K562 (cell line): ENCODE data around the gene DGKB. TPM values are rescaled to one million over a fixed set of nuclear protein-coding genes. Genes with fewer than 3 reads are reported as not detected.

ENCODE experiments used
- ATAC-seq: fragments of 200-7000 bp; cut with Tn5 transposase; 3 replicates; pipeline ENCODE4 v1.9.1; 2020; ENCODE audit warnings: moderate library complexity
- BruUV-seq: library from RNA; stranded (reverse); fragments of 400-500 nt; replicated peaks from 2 replicates; lab custom pipeline; 2021; lab: Mats Ljungman, UMichigan
- CTCF ChIA-PET: fragments of 300-600 bp; formaldehyde crosslinking; extraction: SDS; loops from one replicate; lab custom pipeline; 2021; ENCODE audit warnings: low intra/inter-chr PET ratio; lab: Yijun Ruan, JAX
- POLR2A ChIA-PET: fragments of 300-600, 350-650 bp; sonication (Branson Sonifier 250); formaldehyde crosslinking; extraction: SDS; loops from one replicate; lab custom pipeline; 2021; ENCODE audit warnings: antibody characterized with exemption, inconsistent platforms; lab: Yijun Ruan, JAX
- DNase-seq, 4 experiments: peaks; one replicate each; pipeline versions ENCODE4 v3.0.0 to v3.0.0-alpha.2; 2011 to 2018; ENCODE audit warnings: low spot score in 3 of 4, mixed read lengths in 3 of 4; ENCODE audit errors: extremely low read depth in 1 of 4
- FAIRE-seq: peaks from 2 replicates; lab custom pipeline; 2011; peaks lifted over from hg19 to GRCh38; lab: Jason Lieb, UNC
- H2AFZ ChIP-seq: 2 replicates; pipeline ENCODE4 v1.6.0; 2011; ENCODE audit warnings: low read depth, low read length, control low read depth, inconsistent platforms
- H3K27ac ChIP-seq: fragments of 200-600 bp; 3 replicates; pipeline ENCODE4 v1.8.0; 2011; ENCODE audit warnings: low read depth, mild to moderate bottlenecking, control low read depth, inconsistent platforms, low read length, moderate library complexity, mixed read lengths; ENCODE audit errors: extremely low read depth
- H3K27me3 ChIP-seq, 2 experiments: fragments of 300-600 bp in 1 of 2; 2 replicates in 1 of 2; 3 replicates in 1 of 2; pipeline versions ENCODE4 v1.6.0 to v1.8.0; 2011; ENCODE audit warnings: inconsistent platforms in 2 of 2, low read length in 2 of 2, mild to moderate bottlenecking in 1 of 2, mixed read lengths in 1 of 2, moderate library complexity in 1 of 2; ENCODE audit not compliant: control insufficient read depth in 2 of 2, insufficient read depth in 2 of 2
- H3K36me3 ChIP-seq: fragments of 300-600 bp; 3 replicates; pipeline ENCODE4 v1.8.0; 2011; ENCODE audit warnings: mild to moderate bottlenecking, low read length, inconsistent platforms; ENCODE audit not compliant: control insufficient read depth, insufficient read depth
- H3K4me1 ChIP-seq, 2 experiments: fragments of 200-600 bp in 1 of 2; replicated peaks in 1 of 2; 2 replicates in 1 of 2; 3 replicates in 1 of 2; pipeline versions ENCODE4 v1.5.1 to v1.8.0; 2011; ENCODE audit warnings: inconsistent platforms in 2 of 2, low read length in 2 of 2, mild to moderate bottlenecking in 1 of 2, mixed read lengths in 1 of 2, moderate library complexity in 1 of 2; ENCODE audit not compliant: control insufficient read depth in 2 of 2, insufficient read depth in 2 of 2
- H3K4me2 ChIP-seq: 2 replicates; pipeline ENCODE4 v1.6.1; 2011; ENCODE audit warnings: low read length, control low read depth, inconsistent platforms, mixed read lengths; ENCODE audit not compliant: insufficient read depth
- H3K4me3 ChIP-seq: fragments of 200-600 bp; sonication (generic), shearing (Covaris generic); 2 replicates; pipeline ENCODE4 v1.5.1; 2016; ENCODE audit warnings: control low read depth, inconsistent platforms
- H3K79me2 ChIP-seq: fragments of 200-600 bp; 3 replicates; pipeline ENCODE4 v1.8.0; 2011; ENCODE audit warnings: low read length, inconsistent platforms; ENCODE audit not compliant: control insufficient read depth, insufficient read depth
- H3K9ac ChIP-seq, 2 experiments: 2 replicates each; pipeline versions ENCODE4 v1.6.0 to v1.6.1; 2011; ENCODE audit warnings: low read depth in 2 of 2, low read length in 2 of 2, control low read depth in 1 of 2, inconsistent platforms in 1 of 2, mild to moderate bottlenecking in 1 of 2, mixed read lengths in 1 of 2; ENCODE audit not compliant: insufficient read depth in 1 of 2
- H3K9me1 ChIP-seq: one replicate; pipeline ENCODE4 v1.6.0; 2011; ENCODE audit warnings: inconsistent platforms, mild to moderate bottlenecking, low read length, moderate library complexity; ENCODE audit not compliant: control insufficient read depth, insufficient read depth
- H3K9me3 ChIP-seq: replicated peaks from 2 replicates; pipeline ENCODE4 v1.5.1; 2011; ENCODE audit warnings: low read depth, low read length, inconsistent platforms; ENCODE audit not compliant: control insufficient read depth, insufficient read depth
- H4K20me1 ChIP-seq: replicated peaks from 2 replicates; pipeline ENCODE4 v1.6.1; 2011; ENCODE audit warnings: low read length, inconsistent platforms, mixed read lengths; ENCODE audit not compliant: control insufficient read depth, insufficient read depth
- BDP1 ChIP-seq: IDR thresholded peaks from 3 replicates; pipeline ENCODE4 v1.6.1; 2011; ENCODE audit not compliant: insufficient read length, insufficient read depth
- FIP1L1 ChIP-seq: fragments of 200-400 bp; formaldehyde crosslinking; IDR thresholded peaks from 2 replicates; pipeline ENCODE4 v1.6.1; 2018; ENCODE audit warnings: mild to moderate bottlenecking, low read depth, low read length; ENCODE audit not compliant: poor library complexity, severe bottlenecking
- PRPF4 ChIP-seq: fragments of 200-400 bp; formaldehyde crosslinking; IDR thresholded peaks from one replicate; pipeline ENCODE4 v1.6.1; 2017; ENCODE audit warnings: low read length, low read depth, mild to moderate bottlenecking; ENCODE audit not compliant: insufficient read depth, poor library complexity, severe bottlenecking
- ZFP36 ChIP-seq: fragments of 150-350 bp; IDR thresholded peaks from 2 replicates; pipeline ENCODE4 v1.6.1; 2018; ENCODE audit warnings: low read length, low read depth; ENCODE audit not compliant: partially characterized antibody
- ZNF121 ChIP-seq: sonication (generic); formaldehyde crosslinking; conservative IDR thresholded peaks from 2 replicates; pipeline ENCODE4 v1.8.0; 2022; ENCODE audit warnings: missing genetic modification reagents
- WGBS: fragments of 100-300 bp; shearing (Covaris generic); methylation state at CpG from one replicate; pipeline ENCODE4 v1.1.6; 2016; ENCODE audit warnings: low coverage, mixed read lengths; ENCODE audit not compliant: insufficient coverage; ENCODE audit errors: missing lambda C conversion rate; 5-methylcytosine and 5-hydroxymethylcytosine counted together
- in situ Hi-C: fragments of 300-500 bp; cut with MboI; formaldehyde crosslinking; loops from 4 replicates; pipeline ENCODE4 v1.15.0; 2018; ENCODE audit warnings: inconsistent platforms, mixed read lengths
- intact Hi-C: fragments of 100-400 bp; cut with micrococcal nuclease; formaldehyde crosslinking; loops from 2 replicates; pipeline ENCODE4 v1.14.2; 2022
- polyA plus RNA-seq, 8 experiments: library from polyadenylated mRNA; depleted of rRNA in 4 of 8; stranded (reverse) in 5 of 8; unstranded in 3 of 8; fragments of >200 nt; fragmentation: Nextera tagmentation in 2 of 8; fragmentation: Illumina TruSeq in 1 of 8; extraction: Ambion mirVana in 2 of 8; extraction: Trizol in 1 of 8; gene quantifications; 2 replicates each; pipeline versions ENCODE4 v1.2.1 to v1.2.3, GENCODE V29; 2011 to 2014; ENCODE audit warnings: inconsistent platforms in 1 of 8, missing spikeins in 1 of 8
- total RNA-seq, 7 experiments: library from RNA; depleted of rRNA in 6 of 7; stranded (reverse); fragments of >200 nt in 6 of 7; fragmentation: Illumina TruSeq in 2 of 7; extraction: Trizol in 2 of 7; gene quantifications; 2 replicates each; pipeline versions ENCODE4 v1.2.1 to v1.2.3, GENCODE V29; 2011 to 2021; ENCODE audit warnings: low replicate concordance in 1 of 7
- TF ChIP-seq, protein P1 (sequence below): fragments of 200-800 bp; sonication (Bioruptor generic); IDR thresholded peaks from 2 replicates; pipeline ENCODE4 v1.6.1; 2017; ENCODE audit warnings: missing genetic modification characterization, missing compliant biosample characterization
- TF ChIP-seq, protein P2 (sequence below): conservative IDR thresholded peaks from 2 replicates; pipeline ENCODE4 v1.6.1; 2011; ENCODE audit warnings: low read depth, mild to moderate bottlenecking, low read length; ENCODE audit not compliant: control insufficient read depth
- TF ChIP-seq, protein P3 (sequence below), 2 experiments: fragments of 450-650 bp; IDR thresholded peaks; 2 replicates each; pipeline ENCODE4 v1.6.1; 2016; ENCODE audit warnings: mild to moderate bottlenecking in 2 of 2, borderline replicate concordance in 1 of 2, low read depth in 1 of 2, moderate library complexity in 1 of 2
- TF ChIP-seq, protein P4 (sequence below): fragments of 450-650 bp; formaldehyde crosslinking; IDR thresholded peaks from 2 replicates; pipeline ENCODE4 v1.4.0; 2020; ENCODE audit warnings: mild to moderate bottlenecking, moderate library complexity

DGKB gene
- total and polyA plus RNA-seq, 9 of the 15 experiments (the other 6 are each of a cell fraction or from before 2014, with no cell fraction given) = 0.01 TPM; not detected in 8

DNA sequence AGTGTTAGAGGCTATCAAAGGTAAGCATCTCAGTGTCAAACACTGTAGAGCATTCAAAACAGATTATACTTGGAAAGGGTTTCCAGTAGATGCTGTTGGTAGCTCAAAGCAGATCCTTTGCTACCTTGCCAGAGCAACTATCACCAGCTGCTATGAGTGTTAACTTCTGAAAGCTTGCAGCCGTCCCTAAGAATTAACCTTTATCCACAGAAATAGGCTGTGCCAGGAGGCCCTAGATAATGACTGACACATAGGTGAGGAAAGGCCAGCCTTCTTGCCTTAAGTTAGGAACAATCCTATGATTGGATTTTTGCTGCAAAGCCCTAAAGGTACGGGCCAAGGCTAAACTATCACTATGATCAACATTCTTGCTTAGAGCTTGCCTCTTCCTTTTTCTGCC lies 263.2 kb downstream of the DGKB start:
- H3K27me3 ChIP-seq = no peaks in the 10 kb centered on the region
- no TSS peak for BruUV-seq
- no peak overlapping the region for H3K4me2 ChIP-seq
- no peak overlapping the region for H3K27ac ChIP-seq
- ChIA-PET POLR2A (no interaction called here), CTCF (no interaction called here)
- no peak overlapping the region for H2AFZ ChIP-seq
- in situ Hi-C loops (no loop called here), intact Hi-C loops (no loop called here)
- no peaks in the 10 kb centered on the region for H3K4me1 ChIP-seq
- H3K9ac ChIP-seq = no peak overlapping the region
- H3K9me3 ChIP-seq = peaks cover 7% of the 10 kb centered on the region; the same call in 1 of the 2 replicates
- H3K36me3 ChIP-seq = no peaks in the 10 kb centered on the region
- ATAC-seq (no peak), DNase-seq (no peak), FAIRE-seq (no peak)
- H3K9me1 ChIP-seq = no peaks in the 10 kb centered on the region
- WGBS = 0% methylated on average over 2 of the region's 2 CpGs
- no peak overlapping the region for H3K4me3 ChIP-seq
- no peaks in the 10 kb centered on the region for H4K20me1 ChIP-seq
- no peaks in the 10 kb centered on the region for H3K79me2 ChIP-seq
- TF ChIP-seq FIP1L1 = no peak
- TF ChIP-seq, protein P1, sequence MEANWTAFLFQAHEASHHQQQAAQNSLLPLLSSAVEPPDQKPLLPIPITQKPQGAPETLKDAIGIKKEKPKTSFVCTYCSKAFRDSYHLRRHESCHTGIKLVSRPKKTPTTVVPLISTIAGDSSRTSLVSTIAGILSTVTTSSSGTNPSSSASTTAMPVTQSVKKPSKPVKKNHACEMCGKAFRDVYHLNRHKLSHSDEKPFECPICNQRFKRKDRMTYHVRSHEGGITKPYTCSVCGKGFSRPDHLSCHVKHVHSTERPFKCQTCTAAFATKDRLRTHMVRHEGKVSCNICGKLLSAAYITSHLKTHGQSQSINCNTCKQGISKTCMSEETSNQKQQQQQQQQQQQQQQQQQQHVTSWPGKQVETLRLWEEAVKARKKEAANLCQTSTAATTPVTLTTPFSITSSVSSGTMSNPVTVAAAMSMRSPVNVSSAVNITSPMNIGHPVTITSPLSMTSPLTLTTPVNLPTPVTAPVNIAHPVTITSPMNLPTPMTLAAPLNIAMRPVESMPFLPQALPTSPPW (CRISPR knock-in tag) = no peak
- no peak for TF ChIP-seq BDP1
- TF ChIP-seq, protein P2, sequence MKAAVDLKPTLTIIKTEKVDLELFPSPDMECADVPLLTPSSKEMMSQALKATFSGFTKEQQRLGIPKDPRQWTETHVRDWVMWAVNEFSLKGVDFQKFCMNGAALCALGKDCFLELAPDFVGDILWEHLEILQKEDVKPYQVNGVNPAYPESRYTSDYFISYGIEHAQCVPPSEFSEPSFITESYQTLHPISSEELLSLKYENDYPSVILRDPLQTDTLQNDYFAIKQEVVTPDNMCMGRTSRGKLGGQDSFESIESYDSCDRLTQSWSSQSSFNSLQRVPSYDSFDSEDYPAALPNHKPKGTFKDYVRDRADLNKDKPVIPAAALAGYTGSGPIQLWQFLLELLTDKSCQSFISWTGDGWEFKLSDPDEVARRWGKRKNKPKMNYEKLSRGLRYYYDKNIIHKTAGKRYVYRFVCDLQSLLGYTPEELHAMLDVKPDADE = no peak
- TF ChIP-seq ZNF121 (CRISPR knock-in tag) = no peak
- TF ChIP-seq PRPF4 = no peak
- TF ChIP-seq, protein P3, sequence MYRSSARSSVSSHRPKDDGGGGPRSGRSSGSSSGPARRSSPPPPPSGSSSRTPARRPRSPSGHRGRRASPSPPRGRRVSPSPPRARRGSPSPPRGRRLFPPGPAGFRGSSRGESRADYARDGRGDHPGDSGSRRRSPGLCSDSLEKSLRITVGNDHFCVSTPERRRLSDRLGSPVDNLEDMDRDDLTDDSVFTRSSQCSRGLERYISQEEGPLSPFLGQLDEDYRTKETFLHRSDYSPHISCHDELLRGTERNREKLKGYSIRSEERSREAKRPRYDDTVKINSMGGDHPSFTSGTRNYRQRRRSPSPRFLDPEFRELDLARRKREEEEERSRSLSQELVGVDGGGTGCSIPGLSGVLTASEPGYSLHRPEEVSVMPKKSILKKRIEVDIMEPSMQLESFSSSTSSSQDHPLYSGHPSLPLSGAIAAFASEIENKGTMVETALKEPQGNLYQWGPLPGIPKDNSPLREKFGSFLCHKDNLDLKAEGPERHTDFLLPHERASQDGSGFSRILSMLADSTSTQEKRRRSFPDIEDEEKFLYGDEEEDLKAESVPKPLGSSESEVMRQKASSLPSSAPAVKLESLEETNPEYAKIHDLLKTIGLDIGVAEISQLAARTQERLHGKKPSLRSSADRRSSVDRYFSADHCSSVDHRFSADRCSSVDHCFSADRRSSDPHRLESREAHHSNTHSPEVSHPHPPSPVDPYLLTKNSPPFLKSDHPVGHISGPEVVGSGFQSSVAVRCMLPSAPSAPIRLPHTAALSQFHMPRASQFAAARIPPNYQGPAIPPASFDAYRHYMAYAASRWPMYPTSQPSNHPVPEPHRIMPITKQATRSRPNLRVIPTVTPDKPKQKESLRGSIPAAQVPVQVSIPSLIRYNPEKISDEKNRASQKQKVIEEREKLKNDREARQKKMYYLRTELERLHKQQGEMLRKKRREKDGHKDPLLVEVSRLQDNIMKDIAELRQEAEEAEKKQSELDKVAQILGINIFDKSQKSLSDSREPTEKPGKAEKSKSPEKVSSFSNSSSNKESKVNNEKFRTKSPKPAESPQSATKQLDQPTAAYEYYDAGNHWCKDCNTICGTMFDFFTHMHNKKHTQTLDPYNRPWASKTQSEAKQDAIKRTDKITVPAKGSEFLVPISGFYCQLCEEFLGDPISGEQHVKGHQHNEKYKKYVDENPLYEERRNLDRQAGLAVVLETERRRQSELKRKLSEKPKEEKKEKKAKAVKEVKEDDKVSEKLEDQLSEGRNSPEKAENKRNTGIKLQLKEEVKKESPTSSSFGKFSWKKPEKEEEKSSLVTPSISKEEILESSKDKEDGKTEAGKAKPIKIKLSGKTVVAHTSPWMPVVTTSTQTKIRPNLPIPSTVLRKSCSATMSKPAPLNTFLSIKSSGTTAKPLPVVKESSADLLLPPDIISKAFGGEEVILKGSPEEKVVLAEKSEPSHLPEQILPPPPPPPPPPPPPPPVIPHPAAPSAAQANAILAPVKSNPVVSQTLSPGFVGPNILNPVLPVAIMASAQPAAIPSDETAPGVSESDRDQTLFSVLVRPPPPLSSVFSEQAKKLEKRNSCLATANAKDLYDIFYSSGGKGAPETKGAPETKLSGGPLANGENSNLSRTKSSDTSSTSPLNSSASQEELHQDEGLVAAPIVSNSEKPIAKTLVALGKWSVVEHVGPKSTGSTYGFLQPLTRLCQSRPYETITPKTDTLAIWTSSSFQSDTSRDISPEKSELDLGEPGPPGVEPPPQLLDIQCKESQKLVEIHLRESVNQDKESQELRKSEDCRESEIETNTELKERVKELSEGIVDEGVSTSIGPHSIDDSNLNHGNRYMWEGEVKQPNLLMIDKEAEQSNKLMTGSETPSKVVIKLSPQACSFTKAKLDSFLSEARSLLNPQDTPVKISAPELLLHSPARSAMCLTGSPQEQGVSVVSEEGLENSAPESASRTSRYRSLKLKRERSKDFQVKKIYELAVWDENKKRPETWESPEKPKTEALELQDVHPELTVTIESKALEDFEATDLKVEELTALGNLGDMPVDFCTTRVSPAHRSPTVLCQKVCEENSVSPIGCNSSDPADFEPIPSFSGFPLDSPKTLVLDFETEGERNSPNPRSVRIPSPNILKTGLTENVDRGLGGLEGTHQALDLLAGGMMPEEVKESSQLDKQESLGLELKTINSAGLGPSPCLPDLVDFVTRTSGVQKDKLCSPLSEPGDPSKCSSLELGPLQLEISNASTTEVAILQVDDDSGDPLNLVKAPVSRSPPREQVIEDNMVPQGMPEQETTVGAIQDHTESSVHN (IDR thresholded peaks at IDR 0.05; ENCODE audit: borderline replicate concordance in 1 of 2, low read depth in 1 of 2) = no peak
- no peak for TF ChIP-seq ZFP36
- TF ChIP-seq, protein P4, sequence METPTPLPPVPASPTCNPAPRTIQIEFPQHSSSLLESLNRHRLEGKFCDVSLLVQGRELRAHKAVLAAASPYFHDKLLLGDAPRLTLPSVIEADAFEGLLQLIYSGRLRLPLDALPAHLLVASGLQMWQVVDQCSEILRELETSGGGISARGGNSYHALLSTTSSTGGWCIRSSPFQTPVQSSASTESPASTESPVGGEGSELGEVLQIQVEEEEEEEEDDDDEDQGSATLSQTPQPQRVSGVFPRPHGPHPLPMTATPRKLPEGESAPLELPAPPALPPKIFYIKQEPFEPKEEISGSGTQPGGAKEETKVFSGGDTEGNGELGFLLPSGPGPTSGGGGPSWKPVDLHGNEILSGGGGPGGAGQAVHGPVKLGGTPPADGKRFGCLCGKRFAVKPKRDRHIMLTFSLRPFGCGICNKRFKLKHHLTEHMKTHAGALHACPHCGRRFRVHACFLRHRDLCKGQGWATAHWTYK (CRISPR knock-in tag) = no peak
